DND-41 (cell line): ENCODE results near the gene GTPBP4.

Experiments
- ATAC-seq: fragments of 200-7000 bp; cut with Tn5 transposase; 3 replicates; pipeline ENCODE4 v1.9.1; 2021; ENCODE audit warnings: low read depth; ENCODE audit not compliant: insufficient read depth
- DNase-seq: peaks from one replicate; pipeline ENCODE4 v3.0.0-alpha.2; 2020
- H2AFZ ChIP-seq: 2 replicates; pipeline ENCODE4 v1.6.0; 2012; ENCODE audit warnings: low read depth, low read length
- H3K27ac ChIP-seq: 2 replicates; pipeline ENCODE4 v1.5.1; 2012; ENCODE audit warnings: low read length, inconsistent platforms
- H3K27me3 ChIP-seq: fragments of 200-600 bp; sonication (generic); 2 replicates; pipeline ENCODE4 v1.6.0; 2012; ENCODE audit warnings: low read length, mild to moderate bottlenecking, inconsistent platforms; ENCODE audit not compliant: insufficient read depth, poor library complexity
- H3K36me3 ChIP-seq: 2 replicates; pipeline ENCODE4 v1.5.1; 2012; ENCODE audit warnings: low read length, inconsistent platforms; ENCODE audit not compliant: insufficient read depth
- H3K4me1 ChIP-seq: 2 replicates; pipeline ENCODE4 v1.5.1; 2012; ENCODE audit warnings: mild to moderate bottlenecking, low read length; ENCODE audit not compliant: insufficient read depth
- H3K4me2 ChIP-seq: 2 replicates; pipeline ENCODE4 v1.6.0; 2012; ENCODE audit warnings: mild to moderate bottlenecking, moderate library complexity, low read length, inconsistent platforms; ENCODE audit not compliant: insufficient read depth
- H3K4me3 ChIP-seq, 2 experiments: fragments of 200-600 bp in 1 of 2; shearing (Covaris generic) in 1 of 2; 2 replicates each; pipeline ENCODE4 v1.5.1; 2012 to 2016; ENCODE audit warnings: inconsistent platforms in 2 of 2, low read length in 2 of 2, mild to moderate bottlenecking in 2 of 2, low read depth in 1 of 2, moderate library complexity in 1 of 2
- H3K79me2 ChIP-seq: 2 replicates; pipeline ENCODE4 v1.6.0; 2012; ENCODE audit warnings: low read length, inconsistent platforms; ENCODE audit not compliant: insufficient read depth
- H3K9ac ChIP-seq: 2 replicates; pipeline ENCODE4 v1.6.0; 2012; ENCODE audit warnings: low read depth, mild to moderate bottlenecking, inconsistent platforms, low read length, moderate library complexity
- H3K9me3 ChIP-seq: 2 replicates; pipeline ENCODE4 v1.5.1; 2012; ENCODE audit warnings: low read length, moderate library complexity, mild to moderate bottlenecking, inconsistent platforms; ENCODE audit not compliant: insufficient read depth, severe bottlenecking
- H4K20me1 ChIP-seq: 2 replicates; pipeline ENCODE4 v1.6.0; 2012; ENCODE audit warnings: low read length; ENCODE audit not compliant: insufficient read depth
- CTCF ChIP-seq: IDR thresholded peaks from 2 replicates; pipeline ENCODE4 v1.5.1; 2012; ENCODE audit warnings: borderline replicate concordance, low read length, moderate library complexity, mild to moderate bottlenecking; ENCODE audit not compliant: poor library complexity, severe bottlenecking; ENCODE audit errors: extremely low read depth
- EZH2 ChIP-seq: IDR thresholded peaks from 3 replicates; pipeline ENCODE4 v1.6.1; 2012; ENCODE audit warnings: borderline replicate concordance, low read depth, mild to moderate bottlenecking, moderate library complexity, low read length, inconsistent platforms; ENCODE audit not compliant: severe bottlenecking

GTPBP4 gene

GRCh38 chr10:992871-993270 lies 4.6 kb downstream of the GTPBP4 start:
- Histone ChIP-seq H3K4me3 (no peak overlapping the region), H3K79me2 (peaks cover 87% of the 10 kb centered on the region), H4K20me1 (peaks cover 52% of the 10 kb centered on the region), H3K9ac (no peak overlapping the region), H3K36me3 (peaks cover 73% of the 10 kb centered on the region), H3K4me1 (peaks cover 23% of the 10 kb centered on the region), H3K4me2 (no peak overlapping the region), H3K27me3 (no peaks in the 10 kb centered on the region), H3K9me3 (no peaks in the 10 kb centered on the region), H3K27ac (no peak overlapping the region), H2AFZ (no peak overlapping the region)
- ATAC-seq (no peak), DNase-seq (no peak)
- no peak for TF ChIP-seq CTCF
- no peak for TF ChIP-seq EZH2

GRCh38 chr10:994836-995558 lies 6.8 kb downstream of the GTPBP4 start:
- H3K27ac ChIP-seq = no peak overlapping the region
- H3K4me3 ChIP-seq = no peak overlapping the region
- no peak for DNase-seq
- H3K79me2 ChIP-seq = peaks cover 74% of the 10 kb centered on the region
- no peaks in the 10 kb centered on the region for H3K9me3 ChIP-seq
- peaks cover 81% of the 10 kb centered on the region for H3K36me3 ChIP-seq
- H2AFZ ChIP-seq = no peak overlapping the region
- peaks cover 11% of the 10 kb centered on the region for H3K4me1 ChIP-seq
- no peaks in the 10 kb centered on the region for H3K27me3 ChIP-seq
- H4K20me1 ChIP-seq = peaks cover 37% of the 10 kb centered on the region
- H3K9ac ChIP-seq = no peak overlapping the region
- ATAC-seq = no peak
- H3K4me2 ChIP-seq = no peak overlapping the region
- no peak for TF ChIP-seq CTCF
- TF ChIP-seq EZH2 = no peak

GRCh38 chr10:995559-995926 lies 7.3 kb downstream of the GTPBP4 start:
- Histone ChIP-seq H3K27ac (no peak overlapping the region), H3K36me3 (peaks cover 86% of the 10 kb centered on the region), H3K9me3 (no peaks in the 10 kb centered on the region), H3K9ac (no peak overlapping the region), H3K4me2 (no peak overlapping the region), H3K4me1 (peaks cover 7% of the 10 kb centered on the region), H3K27me3 (no peaks in the 10 kb centered on the region), H4K20me1 (peaks cover 37% of the 10 kb centered on the region), H3K79me2 (peaks cover 71% of the 10 kb centered on the region), H3K4me3 (no peak overlapping the region), H2AFZ (no peak overlapping the region)
- peak; percentile 36; the same call in 1 of the 3 replicates for ATAC-seq
- DNase-seq = no peak
- TF ChIP-seq CTCF (no peak), EZH2 (no peak)

- H3K27ac ChIP-seq = no peak overlapping the region
- peaks cover 86% of the 10 kb centered on the region for H3K36me3 ChIP-seq
- H4K20me1 ChIP-seq = peaks cover 32% of the 10 kb centered on the region
- no peak overlapping the region for H3K4me2 ChIP-seq
- no peaks in the 10 kb centered on the region for H3K9me3 ChIP-seq
- no peak overlapping the region for H3K4me3 ChIP-seq
- ATAC-seq = no peak
- H3K4me1 ChIP-seq = peaks cover 2% of the 10 kb centered on the region
- H3K27me3 ChIP-seq = no peaks in the 10 kb centered on the region
- TF ChIP-seq CTCF = no peak
- TF ChIP-seq EZH2 = no peak
- no peak overlapping the region for H2AFZ ChIP-seq
- peaks cover 70% of the 10 kb centered on the region for H3K79me2 ChIP-seq
- no peak for DNase-seq
- no peak overlapping the region for H3K9ac ChIP-seq
Observed at GRCh38 chr10:996031-996430, 7.8 kb downstream of the GTPBP4 start.
